ENCODE data around the gene LAMP1.

LAMP1 gene

GRCh38 chr13:113292021-113292862, 4.8 kb upstream of the LAMP1 start:
- no peaks in the 10 kb centered on the region for H3K36me3 ChIP-seq
- H3K4me3 ChIP-seq = peak overlapping the region; percentile 14 to 15
- intact Hi-C loops (cut with DNase I; ENCODE audit: low total_unique reads) = loop anchor here (10.0 kb wide), 1 partner anchor 203 kb away; the partner anchor contains the start of gene DCUN1D2
- H3K27ac ChIP-seq = no peak overlapping the region
- no peak for DNase-seq
- H3K27me3 ChIP-seq = peaks cover 0 to 26% of the 10 kb centered on the region in 2 donors
- peaks cover 0 to 20% (median 10%) of the 10 kb centered on the region in 4 donors for H3K4me1 ChIP-seq
- no peaks in the 10 kb centered on the region for H3K9me3 ChIP-seq
- no peak for TF ChIP-seq CTCF (IDR thresholded peaks at IDR 0.05)

GRCh38 chr13:113293686-113294085, 3.4 kb upstream of the LAMP1 start:
- no peak overlapping the region for H3K4me3 ChIP-seq
- H3K9me3 ChIP-seq = no peaks in the 10 kb centered on the region
- TF ChIP-seq CTCF (IDR thresholded peaks at IDR 0.05) = no peak
- H3K27me3 ChIP-seq = peaks cover 0 to 18% of the 10 kb centered on the region in 2 donors
- intact Hi-C loops (cut with DNase I; ENCODE audit: low total_unique reads) = loop anchor here (10.0 kb wide), 1 partner anchor 201 kb away; the partner anchor contains the start of gene DCUN1D2
- H3K36me3 ChIP-seq = no peaks in the 10 kb centered on the region
- peaks cover 0 to 30% (median 19%) of the 10 kb centered on the region in 4 donors for H3K4me1 ChIP-seq
- DNase-seq = no peak
- no peak overlapping the region for H3K27ac ChIP-seq

- Histone ChIP-seq H3K4me3 (no peak overlapping the region), H3K27me3 (peaks cover 0 to under 1% of the 10 kb centered on the region in 2 donors), H3K4me1 (peaks cover 0 to 33% (median 22%) of the 10 kb centered on the region in 4 donors), H3K9me3 (no peaks in the 10 kb centered on the region), H3K27ac (peak overlapping the region in 1 of 2 donors; percentile 92), H3K36me3 (no peaks in the 10 kb centered on the region)
- intact Hi-C loops (cut with DNase I; ENCODE audit: low total_unique reads) = loop anchor here (5.0 to 10.0 kb wide), 3 partner anchors 67 to 199 kb away; partner anchors contain the start of genes DCUN1D2 and GRTP1
- DNase-seq = no peak
- no peak for TF ChIP-seq CTCF (IDR thresholded peaks at IDR 0.05)
These were observed 1.3 kb upstream of the LAMP1 start for GRCh38 chr13:113295776-113296175.

GRCh38 chr13:113297370-113298042, 467 bp downstream of the LAMP1 start:
- peak overlapping the region; percentile 92 to 93 for H3K27ac ChIP-seq
- H3K9me3 ChIP-seq = no peaks in the 10 kb centered on the region
- no peaks in the 10 kb centered on the region for H3K36me3 ChIP-seq
- peak overlapping the region; percentile 72 to 99 for H3K4me3 ChIP-seq
- H3K4me1 ChIP-seq = peaks cover 0 to 28% (median 18%) of the 10 kb centered on the region in 4 donors
- peak; percentile 26 to 72 for DNase-seq
- intact Hi-C loops (cut with DNase I; ENCODE audit: low total_unique reads) = loop anchor here (5.0 to 10.0 kb wide), 3 partner anchors 65 to 197 kb away; partner anchors contain the start of genes DCUN1D2 and GRTP1
- TF ChIP-seq CTCF (IDR thresholded peaks at IDR 0.05) = no peak
- no peaks in the 10 kb centered on the region for H3K27me3 ChIP-seq

- Histone ChIP-seq H3K9me3 (no peaks in the 10 kb centered on the region), H3K27ac (peak overlapping the region; percentile 92 to 93), H3K4me1 (peaks cover 0 to 28% (median 17%) of the 10 kb centered on the region in 4 donors), H3K4me3 (peak overlapping the region; percentile 72 to 99), H3K36me3 (peaks cover 0 to 6% (median 0%) of the 10 kb centered on the region in 3 donors), H3K27me3 (no peaks in the 10 kb centered on the region)
- TF ChIP-seq CTCF (IDR thresholded peaks at IDR 0.05) = no peak
- no peak for DNase-seq
- intact Hi-C loops (cut with DNase I; ENCODE audit: low total_unique reads) = loop anchor here (5.0 to 10.0 kb wide), 3 partner anchors 64 to 197 kb away; partner anchors contain the start of genes DCUN1D2 and GRTP1
These were observed 1.3 kb downstream of the LAMP1 start for GRCh38 chr13:113298043-113298945.

Data from tibial artery (tissue), 4 donors.